ENCODE results near the gene CPNE7.

DNA sequence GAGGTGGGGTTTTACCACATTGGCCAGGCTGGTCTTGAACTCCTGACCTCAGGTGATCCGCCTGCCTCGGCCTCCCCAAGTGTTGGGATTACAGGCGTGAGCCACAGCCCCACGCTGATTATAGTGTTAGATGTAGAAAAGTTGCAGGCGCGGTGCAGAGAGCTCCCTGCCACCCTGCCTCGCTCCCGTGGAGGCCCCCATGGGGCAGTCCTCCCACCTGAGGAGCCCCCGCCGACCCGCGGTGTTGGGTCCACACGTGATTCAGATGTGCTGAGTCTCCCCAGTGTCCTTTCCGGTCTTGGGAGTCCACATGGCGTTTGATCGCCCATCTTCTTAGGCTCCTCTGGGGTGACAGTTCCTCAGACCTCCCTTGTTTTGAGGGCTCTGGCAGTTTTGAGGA lies 20.3 kb upstream of the CPNE7 start:
- no peak for TF ChIP-seq CTCF (IDR thresholded peaks at IDR 0.05)
- no peak for TF ChIP-seq POLR2A (IDR thresholded peaks at IDR 0.05)
- TF ChIP-seq POLR2AphosphoS5 (IDR thresholded peaks at IDR 0.05) = no peak
